GM21528 (cell line): ENCODE results near the gene PDE5A.
A peak's percentile ranks its signal among the peaks of the same experiment; 100 is the strongest.
"Not testable (repeated sequence)": the region's sequence is repeated elsewhere in the genome, so short reads cannot be mapped to it uniquely, and the experiment has no call there.

Experiments
- ATAC-seq: cut with Tn5 transposase; IDR thresholded peaks from one replicate; pipeline ENCODE4 v1.9.1; 2021; ENCODE audit warnings: mild to moderate bottlenecking, moderate library complexity; ENCODE audit not compliant: unreplicated experiment, low FRiP score

The PDE5A gene

DNA sequence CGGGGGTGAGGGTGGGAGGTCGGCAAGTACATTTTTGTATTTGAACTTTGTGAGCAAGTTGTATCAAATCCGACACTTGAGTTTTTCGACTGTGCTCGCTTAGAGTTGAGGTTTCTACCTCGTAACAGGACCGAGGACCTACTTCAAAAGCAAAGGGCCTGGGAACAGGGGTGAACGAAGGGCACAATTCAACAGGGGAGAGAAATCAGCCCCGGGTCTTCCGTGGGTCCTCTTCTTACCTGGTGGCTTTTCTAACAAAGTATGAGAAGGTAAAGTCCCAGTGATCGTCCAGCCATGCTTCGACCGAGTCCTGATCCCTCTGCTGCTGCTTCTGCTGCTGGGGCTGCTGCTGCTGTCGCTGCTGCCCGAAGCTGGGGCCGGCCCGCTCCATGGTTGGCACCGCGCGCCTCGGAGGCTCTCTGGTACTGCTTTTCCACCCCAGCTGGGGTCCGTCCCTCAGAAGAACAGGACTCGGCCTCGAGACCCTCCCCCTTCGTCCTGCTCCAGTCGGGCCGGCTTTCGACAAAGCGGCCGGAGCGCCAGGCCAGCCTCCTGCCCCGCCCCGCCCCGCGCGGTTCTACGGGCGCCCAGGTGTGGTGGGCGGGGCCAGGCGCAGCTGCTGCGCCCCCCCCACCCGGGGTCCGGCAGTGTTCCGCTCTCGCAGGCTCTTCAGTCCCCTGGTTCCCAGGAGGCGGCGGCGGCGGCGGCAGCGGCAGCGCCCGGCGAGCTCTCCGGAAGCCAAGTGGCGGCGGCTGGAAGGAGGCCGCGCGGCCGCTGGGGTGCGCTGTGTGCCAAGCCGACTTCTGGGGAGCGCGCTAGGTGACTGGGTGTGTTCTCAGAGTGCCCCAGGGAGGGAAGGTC lies at the start of gene PDE5A:
TSS of gene PDE5A (minus strand) at position 524 of the 861 bp plus-strand sequence. CDS start at position 391, 133 bp downstream.
- ATAC-seq: peak; percentile 91

DNA sequence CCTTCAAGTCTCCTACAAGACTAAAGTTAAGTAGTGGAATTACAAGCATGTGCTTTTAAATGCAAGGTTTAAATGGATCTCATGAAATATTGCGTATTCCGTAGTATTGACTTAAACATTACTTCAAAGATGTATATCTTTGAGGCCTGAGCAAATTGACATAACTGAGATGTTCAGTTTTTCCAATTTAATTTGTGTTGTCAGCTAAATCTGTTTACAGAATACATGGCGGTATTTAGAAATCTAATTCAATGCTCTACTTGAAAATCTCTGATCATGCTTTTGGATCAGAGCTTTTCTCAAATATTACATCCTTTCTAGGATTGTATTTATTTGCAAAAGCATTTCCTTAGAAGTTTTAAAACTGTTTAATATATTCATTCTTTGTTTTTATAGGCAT lies 47.5 kb upstream of the PDE5A start:
- no peak for ATAC-seq

DNA sequence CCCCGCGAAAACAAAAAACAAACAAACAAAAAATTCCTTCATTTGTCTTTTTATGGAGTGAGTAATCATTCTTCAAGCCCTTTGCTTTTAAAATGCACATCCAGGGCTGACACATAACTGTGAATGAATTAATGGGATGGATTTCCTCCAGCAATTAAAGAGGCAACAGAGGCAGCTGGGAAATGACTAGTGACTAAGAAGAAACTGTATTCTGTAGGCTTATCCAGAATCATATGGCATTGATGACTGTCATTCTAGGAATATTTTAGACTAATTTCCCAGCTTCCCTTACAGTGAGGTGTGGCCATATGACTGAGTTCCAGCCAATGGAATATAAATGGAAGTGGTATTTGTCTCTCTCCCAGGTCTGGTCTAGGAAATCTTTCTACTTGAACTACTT lies 46.8 kb upstream of the PDE5A start:
- ATAC-seq: no peak

DNA sequence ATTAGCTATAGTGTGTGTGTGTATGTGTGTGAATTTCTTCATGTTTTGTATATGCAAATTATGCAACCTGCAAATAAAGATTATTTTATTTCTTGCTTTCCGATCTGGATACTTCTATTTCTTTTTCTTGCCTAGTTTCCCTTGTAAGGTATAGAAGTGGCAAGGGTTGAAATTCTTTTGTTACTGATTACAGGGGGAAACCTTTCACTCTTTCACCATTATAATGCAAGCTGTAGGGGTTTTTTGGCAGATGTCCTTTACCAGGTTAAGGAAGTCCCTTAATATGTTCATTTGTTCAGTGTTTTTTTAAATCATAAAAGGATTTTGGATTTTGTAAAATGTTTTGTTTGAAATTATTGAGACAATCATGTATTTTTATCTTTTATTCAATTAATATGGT lies 44.3 kb upstream of the PDE5A start:
- ATAC-seq: no peak

DNA sequence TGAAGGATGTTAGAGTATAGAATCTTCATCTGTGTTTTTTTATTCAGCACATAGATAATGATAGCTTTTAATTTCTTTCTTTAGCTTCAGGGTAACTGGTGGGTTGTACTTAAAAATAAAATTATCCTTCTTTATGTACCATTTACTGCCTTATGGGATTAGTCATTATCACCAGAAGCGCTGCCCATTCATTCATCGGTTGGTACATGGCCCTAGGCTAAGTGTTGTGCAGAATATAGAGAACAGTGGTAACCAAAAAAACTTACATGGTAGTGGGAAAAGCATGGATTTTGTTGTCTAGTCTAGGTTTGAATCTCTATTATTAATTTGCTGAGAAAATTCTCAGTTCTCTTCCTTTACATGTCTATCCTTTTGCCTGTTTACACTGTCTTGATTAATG lies 43.5 kb upstream of the PDE5A start:
- ATAC-seq: no peak

DNA sequence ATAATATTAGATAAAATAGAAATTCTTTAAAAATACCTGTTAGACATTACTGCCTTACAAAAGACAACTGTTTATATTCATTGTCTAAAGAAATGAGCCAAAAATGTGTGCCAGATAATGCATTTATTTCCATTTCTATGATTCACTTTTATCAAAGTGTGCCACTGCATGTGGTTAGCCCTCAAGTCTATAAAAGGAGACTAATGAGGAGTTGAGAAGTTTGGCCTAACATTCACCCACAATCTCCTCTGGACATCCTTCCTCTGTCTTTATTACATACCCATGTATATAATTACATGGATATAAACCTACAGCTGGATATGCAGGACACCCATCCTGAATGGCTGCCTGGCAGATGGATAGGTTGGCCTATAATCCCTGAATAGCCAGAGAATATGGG lies 42.6 kb upstream of the PDE5A start:
- no peak for ATAC-seq

DNA sequence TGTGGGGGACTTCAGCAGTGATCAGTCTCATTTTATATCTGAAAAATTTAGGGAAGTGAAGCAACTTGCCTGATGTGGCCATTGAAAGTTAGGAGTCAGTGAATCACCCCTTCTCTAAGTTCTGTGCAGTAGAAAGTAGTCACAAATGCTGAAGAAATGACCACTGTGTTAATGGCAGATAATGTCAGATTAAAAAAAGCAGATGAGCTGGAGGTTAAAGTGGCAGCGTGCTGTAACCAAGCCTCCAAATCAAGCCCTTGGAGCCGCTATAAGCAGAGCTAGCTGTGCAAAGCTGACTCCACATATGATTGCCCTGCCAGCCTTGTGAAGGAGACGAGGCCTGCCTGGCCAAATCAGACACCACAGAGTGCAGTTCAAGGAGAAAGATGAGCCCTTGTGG lies 39.2 kb upstream of the PDE5A start:
- ATAC-seq: no peak

DNA sequence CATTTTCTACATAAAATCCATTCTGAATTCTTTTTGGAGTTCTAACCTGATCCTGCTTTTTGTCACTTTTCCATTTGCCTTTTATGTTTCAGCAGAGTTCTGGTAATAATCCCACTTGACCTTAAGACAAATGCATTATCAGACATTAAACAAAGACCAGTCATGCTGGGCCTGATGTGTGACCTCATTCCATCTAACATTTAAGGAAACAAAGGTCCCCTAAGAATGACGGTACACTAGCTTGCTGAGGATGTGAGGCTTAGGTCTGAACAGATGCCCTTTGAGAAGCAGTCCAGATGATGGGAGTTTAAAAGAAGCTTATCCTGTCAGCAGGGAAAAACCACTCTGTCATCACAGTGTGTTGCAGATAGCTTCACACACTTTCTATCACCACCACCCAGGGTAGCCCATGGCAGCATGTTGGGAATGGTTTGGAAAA lies 38.1 kb upstream of the PDE5A start:
- ATAC-seq: no peak

DNA sequence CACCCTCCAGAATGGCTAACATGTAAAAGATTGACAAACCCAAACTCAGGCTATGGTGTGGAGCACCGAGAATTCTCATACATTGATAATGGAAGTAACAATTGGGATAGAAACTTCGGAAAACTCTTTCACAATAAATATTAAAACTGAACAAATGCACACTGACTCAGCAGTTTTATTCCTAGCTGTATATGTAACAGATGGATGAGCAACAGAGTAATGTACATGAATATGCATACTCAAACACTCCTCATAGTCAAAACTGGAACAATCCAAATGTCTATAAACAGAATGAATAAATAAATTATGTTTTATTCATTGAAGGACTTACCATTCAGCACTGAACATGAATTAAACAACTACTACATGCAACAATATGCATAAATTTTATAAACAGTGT lies 37.1 kb upstream of the PDE5A start:
- no peak for ATAC-seq

DNA sequence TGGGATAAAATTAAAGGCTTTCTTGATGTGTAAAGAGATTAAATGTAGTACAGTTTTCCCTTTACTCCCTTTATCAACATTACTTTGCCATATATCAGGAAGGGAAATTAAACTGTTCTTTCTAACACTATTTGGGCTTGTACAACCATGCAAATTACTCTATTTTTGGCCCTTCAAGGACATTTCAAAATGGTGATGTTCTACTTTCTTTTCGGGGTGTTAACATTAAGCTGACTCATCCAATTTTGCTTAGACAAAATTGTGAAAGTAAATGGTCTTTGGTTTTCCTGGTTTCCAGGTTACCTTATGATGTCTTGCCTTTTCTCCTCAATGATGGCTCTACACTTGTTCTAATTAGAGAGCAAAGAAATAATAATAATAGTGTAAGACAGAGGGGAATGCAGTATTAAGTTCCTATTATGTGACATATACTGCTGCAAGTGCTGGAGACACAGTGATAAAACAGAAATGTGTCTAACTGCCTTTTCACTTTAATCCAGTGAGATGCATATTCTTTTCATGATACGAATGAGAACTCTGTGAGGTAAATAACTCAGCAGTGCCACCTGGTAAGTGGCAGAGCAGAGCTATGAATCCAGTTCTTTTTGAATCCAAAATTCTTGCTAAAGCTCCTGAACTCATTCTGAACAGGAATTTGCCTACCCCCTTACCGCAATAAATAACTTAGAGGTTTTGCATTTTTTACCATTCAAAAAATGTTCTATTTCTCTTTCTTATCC lies 35.7 kb upstream of the PDE5A start:
- no peak for ATAC-seq

DNA sequence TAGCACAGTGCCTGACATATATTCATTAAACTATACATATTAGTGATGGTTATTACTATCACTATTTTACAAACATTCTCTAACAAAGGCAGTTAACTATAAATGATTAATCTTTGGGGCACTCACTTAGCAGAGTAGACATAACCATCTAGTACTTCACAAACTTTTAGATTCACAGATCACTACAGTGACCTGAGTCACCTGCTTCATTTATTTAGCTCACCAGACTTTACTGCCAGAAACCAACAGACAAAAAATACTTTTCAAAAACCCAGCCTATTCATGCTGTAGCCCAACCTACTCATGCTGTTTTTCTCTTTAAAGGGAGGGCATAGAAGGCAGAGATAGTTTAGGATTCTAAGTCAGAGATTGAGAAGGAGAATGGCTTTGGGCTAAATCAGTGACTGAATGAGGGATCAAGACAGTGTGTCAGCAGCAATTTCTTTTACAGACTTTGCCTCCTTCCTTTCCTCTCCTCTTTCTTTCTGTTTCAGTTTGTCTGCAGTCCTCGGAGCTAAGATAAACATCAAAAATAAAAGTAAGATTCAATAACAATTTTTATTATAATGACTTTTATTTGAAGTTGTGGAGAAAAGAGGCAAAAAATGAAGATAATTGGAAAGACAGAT lies 34.7 kb upstream of the PDE5A start:
- no peak for ATAC-seq

DNA sequence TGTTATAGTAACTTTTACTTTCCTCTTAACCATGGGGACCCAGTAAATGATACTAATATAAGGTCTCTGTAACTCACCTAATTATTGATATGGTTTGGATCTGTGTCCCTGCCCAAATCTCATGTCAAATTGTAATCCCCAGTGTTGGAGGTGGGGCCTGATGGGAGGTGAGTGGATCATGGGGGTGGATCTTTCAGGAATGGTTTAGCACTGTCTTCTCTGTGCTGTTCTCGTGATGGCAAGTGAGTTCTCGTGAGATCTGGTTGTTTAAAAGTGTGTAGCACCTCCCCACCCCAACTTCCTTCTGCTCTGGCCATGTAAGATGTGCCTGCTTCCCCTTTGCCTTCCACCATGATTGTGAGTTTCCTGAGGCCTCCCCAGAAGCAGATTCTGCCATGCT lies 34.0 kb upstream of the PDE5A start:
- not testable (repeated sequence) for ATAC-seq

DNA sequence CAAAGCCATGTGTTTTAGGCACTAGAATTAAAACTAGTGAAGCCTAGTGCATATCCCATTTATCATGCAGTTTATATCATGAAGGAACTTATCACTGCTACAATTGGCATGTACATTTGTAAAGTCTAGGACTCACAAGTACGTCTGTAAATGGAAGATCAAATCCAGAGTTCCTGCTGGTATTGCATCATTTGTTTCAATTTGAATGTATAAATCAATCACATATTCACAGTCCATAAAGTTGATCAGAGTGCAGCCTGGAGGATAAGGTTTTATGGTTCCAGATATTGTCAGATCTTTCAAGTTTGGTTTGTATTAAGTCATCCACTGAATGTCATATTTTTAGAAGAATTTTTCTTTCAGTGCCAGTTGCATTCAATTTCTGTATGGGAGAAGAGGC lies 32.6 kb upstream of the PDE5A start:
- no peak for ATAC-seq

DNA sequence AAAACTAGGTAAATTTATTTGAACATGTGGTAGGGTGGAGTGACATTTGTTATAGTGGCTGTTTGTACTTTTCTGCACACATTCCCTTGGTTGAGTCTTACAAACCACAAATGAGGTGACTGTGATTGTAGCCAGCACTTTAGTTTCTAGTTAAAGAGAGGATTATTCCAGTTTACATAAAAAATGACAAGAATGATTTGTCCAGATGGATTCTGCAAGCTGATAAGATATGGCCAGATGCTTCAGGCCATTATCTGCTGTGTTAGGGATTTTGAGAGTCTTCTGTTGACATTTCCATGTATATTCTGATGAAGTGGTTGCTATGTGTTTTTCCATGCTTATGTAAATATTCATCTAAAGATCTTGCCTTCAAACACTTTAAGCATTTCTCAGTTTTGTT lies 31.0 kb upstream of the PDE5A start:
- no peak for ATAC-seq

DNA sequence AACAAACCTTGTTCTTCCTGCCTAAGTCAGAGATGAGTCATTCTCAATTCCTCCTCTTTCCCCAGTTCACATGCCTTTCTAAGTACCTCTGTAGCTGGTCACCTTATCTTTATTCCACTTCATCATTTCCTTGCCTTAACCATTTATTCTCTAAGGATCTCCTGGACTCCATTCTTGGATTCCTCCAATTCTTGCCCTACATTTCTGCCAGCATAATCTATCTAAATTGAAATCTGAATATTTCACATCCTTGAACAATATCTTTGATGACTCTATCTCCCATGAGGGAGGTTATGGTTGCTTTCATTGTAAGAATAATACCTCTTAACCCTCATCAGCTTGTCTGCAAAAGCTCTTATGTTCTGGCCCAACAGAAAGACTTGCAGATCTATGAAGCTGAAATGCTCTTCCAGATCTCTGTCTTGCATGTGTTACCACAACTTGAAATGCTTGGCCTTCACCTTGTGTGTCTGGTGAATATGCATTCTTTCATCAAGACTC lies 28.6 kb upstream of the PDE5A start:
- no peak for ATAC-seq

DNA sequence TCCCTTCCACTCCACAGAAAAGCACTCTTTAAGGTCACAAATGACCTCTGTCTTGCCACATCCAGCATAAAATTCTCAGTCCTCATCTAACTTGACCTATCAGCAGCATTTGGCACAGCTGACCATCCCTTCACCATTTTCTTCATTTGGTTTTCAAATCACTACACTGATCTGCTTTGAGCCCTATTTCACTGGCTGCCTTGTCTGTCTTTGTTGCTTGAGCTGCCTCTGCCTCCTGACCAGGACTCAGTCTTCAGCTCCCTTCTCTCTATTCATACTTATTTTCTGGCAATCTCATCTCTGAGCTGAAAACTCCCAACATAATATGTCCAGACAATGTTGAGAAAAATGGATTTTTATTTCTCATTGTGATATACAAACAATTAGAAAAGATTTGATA lies 27.7 kb upstream of the PDE5A start:
- no peak for ATAC-seq

DNA sequence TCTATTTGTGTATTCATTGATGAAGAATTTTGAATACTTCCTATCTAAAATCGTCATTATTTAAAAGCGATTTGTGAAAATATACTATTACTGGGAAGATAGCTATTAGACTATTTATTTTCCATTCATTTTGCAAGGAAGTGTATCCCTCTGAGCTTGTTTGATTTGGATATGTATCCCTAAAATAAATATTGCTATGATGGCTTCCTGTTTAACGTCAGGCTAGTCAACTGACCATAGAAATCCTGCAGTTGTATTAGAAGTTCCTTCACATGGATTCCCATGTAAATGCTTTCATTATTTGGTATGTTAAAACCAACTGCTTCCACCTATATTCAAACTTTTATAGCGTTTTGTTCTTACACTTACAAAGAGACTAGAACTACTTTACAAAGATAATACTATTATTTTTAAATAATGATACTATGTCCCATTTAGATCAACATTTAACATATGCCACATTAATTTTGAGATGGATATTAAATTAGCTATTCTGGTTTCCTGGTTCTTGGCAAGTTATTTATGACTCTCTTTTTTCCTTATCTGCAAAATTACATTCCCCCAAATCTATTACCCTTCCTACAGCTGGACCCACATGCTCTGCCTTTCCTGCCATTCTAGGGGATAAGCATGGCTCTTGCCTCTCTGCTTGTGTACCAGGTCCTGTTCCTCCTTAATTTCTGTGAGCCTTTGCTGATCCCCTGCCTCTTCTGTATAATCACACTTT lies 26.7 kb upstream of the PDE5A start:
- no peak for ATAC-seq

DNA sequence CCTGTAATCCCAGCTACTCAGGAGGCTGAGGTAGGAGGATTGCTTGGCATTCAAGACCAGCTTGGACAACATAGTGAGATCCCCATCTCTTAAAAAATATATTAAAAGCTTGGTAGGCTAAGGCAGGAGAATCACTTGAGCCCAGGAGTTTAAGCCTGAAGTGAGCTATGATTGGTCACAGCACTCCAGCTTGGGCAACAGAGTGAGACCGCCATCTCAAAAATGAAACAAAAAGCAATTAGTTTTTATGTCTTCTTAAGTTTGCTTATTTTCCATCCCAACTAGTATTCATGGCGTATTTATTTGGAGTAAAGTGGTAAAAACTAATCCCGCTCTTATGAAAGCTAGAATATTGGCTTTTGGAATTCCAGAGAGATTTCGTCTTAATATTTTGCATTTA lies 25.4 kb upstream of the PDE5A start:
- ATAC-seq: no peak

DNA sequence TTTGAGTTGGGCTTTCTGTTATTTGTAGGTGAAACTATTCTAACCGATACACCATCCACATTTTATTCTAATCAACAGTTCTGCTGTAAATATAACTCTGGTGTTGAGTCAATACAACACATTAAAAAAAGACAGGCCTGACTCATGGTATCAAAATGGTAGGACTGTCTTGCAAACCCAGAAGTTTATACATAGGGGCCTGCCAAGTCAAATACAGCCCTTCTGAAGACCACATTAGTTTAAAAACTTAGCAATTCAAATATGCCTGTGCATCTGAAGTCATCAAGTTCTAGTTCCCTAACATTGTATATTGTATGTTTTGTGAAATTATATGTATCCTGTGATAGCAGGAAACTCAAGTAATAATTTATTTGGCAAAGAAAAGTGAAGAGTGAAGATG lies 24.4 kb upstream of the PDE5A start:
- no peak for ATAC-seq

DNA sequence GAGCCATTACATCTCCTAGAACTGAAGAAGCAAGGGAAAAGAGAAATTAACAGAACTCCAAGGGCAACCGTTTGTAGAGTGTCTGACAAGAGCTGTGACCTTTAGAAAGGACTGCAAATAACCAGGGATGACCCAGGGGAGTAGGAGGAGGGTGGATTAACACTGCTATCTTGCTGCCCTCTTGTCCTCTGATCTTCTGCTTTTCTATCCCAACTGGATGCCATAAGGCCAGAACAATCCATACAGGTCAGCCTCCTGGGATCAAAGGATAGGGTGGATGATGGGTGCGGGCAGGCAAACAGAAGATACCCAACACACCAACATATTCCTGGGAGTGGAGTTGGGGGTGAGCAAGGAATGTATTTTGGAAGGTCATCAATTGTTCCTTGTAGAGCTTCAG lies 19.8 kb upstream of the PDE5A start:
- ATAC-seq: no peak

DNA sequence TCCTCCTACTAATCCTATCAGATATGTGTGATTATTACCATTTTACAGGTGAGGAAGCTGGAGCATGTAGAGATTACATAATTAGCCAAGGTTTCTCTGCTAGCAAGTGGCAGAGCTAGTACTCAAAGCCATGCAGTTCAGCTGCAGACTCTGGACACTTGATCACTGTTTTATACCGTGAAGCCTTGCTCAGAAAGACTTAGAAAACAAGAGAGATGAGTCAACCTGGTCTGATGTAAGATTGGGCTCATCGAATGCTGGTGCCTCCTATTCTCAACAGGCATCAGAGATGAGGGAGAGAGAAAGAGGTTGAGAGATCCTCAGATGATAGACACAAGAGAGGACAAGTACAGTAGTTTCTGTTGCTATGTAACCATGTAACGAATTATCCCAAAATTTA lies 19.0 kb upstream of the PDE5A start:
- no peak for ATAC-seq
